Neutrophil (primary cell): ENCODE results near the gene ZW10.
"Not testable (repeated sequence)": the region's sequence is repeated elsewhere in the genome, so short reads cannot be mapped to it uniquely, and the experiment has no call there.

Experiments used
- H3K27ac ChIP-seq: fragments of 200-600 bp; sonication (generic); 2 replicates; pipeline ENCODE4 v1.5.1; 2016; ENCODE audit warnings: mild to moderate bottlenecking, moderate library complexity
- H3K27me3 ChIP-seq: fragments of 200-600 bp; sonication (generic); 2 replicates; pipeline ENCODE4 v1.6.0; 2016; ENCODE audit warnings: mild to moderate bottlenecking
- H3K36me3 ChIP-seq: fragments of 200-600 bp; sonication (generic); 2 replicates; pipeline ENCODE4 v1.5.1; 2017
- H3K4me1 ChIP-seq, 2 experiments: fragments of 200-600 bp in 1 of 2; sonication (generic) in 1 of 2; 1 replicate in 1 of 2; 2 replicates in 1 of 2; pipeline versions ENCODE4 v1.5.1 to v1.6.1; 2013 to 2016; ENCODE audit warnings: low read depth in 1 of 2, low read length in 1 of 2, mild to moderate bottlenecking in 1 of 2, moderate library complexity in 1 of 2; ENCODE audit not compliant: control insufficient read depth in 1 of 2, insufficient read depth in 1 of 2
- H3K4me3 ChIP-seq, 2 experiments: fragments of 200-600 bp in 1 of 2; sonication (generic) in 1 of 2; 1 replicate in 1 of 2; 2 replicates in 1 of 2; pipeline ENCODE4 v1.5.1; 2013 to 2016; ENCODE audit warnings: low read depth in 1 of 2, low read length in 1 of 2, mild to moderate bottlenecking in 1 of 2, moderate library complexity in 1 of 2
- H3K9me3 ChIP-seq: fragments of 200-600 bp; sonication (generic); 2 replicates; pipeline ENCODE4 v1.5.1; 2016
- CTCF ChIP-seq: fragments of 200-600 bp; sonication (generic); IDR thresholded peaks from 2 replicates; pipeline ENCODE4 v1.5.1; 2016; ENCODE audit warnings: antibody characterized with exemption

The ZW10 gene

GRCh38 chr11:113722221-113722620 is 51.3 kb downstream of the ZW10 start:
- Histone ChIP-seq H3K4me1 (no peaks in the 10 kb centered on the region), H3K27me3 (no peaks in the 10 kb centered on the region), H3K9me3 (no peaks in the 10 kb centered on the region), H3K36me3 (no peaks in the 10 kb centered on the region), H3K4me3 (no peak overlapping the region), H3K27ac (no peak overlapping the region)
- no peak for TF ChIP-seq CTCF

DNA sequence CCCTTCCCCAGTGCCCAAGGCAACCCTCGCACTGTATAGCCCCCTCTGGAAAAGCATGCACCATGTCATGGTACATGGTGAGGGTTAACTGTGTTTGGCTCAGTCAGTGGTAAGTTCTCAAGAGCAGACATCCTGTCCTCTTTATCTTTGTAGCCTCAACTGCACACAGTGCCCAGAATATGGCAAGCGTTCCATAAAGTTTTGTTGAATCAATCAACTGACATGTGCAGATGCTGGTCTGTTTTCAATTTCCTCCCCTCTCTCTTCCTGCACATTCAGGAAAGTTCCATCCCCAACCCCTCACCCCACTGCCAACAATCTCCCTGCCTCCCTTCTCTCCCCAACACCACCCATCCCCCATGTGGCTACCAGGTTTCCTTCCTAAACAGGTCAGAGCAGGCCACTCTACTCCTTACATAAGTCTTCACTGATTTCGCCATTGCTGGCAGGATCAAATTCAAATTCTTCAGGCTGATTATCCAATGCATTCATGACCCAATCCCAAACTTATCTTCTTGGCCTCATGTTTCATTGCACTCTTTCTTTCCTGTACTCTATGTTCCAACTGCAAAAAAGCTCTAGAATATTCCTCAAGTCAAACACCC is 51.9 kb downstream of the ZW10 start:
- Histone ChIP-seq H3K27ac (no peak overlapping the region), H3K9me3 (no peaks in the 10 kb centered on the region), H3K4me3 (no peak overlapping the region), H3K4me1 (no peaks in the 10 kb centered on the region), H3K27me3 (no peaks in the 10 kb centered on the region), H3K36me3 (no peaks in the 10 kb centered on the region)
- TF ChIP-seq CTCF = no peak

- not testable (repeated sequence) for H3K4me3 ChIP-seq, H3K27me3 ChIP-seq, H3K27ac ChIP-seq, H3K4me1 ChIP-seq, H3K36me3 ChIP-seq, H3K9me3 ChIP-seq
These were observed 53.0 kb downstream of the ZW10 start for GRCh38 chr11:113720478-113720877.

- no peak for TF ChIP-seq CTCF
- H3K27me3 ChIP-seq = no peaks in the 10 kb centered on the region
- H3K4me1 ChIP-seq = no peaks in the 10 kb centered on the region
- H3K4me3 ChIP-seq = no peak overlapping the region
- no peak overlapping the region for H3K27ac ChIP-seq
- no peaks in the 10 kb centered on the region for H3K36me3 ChIP-seq
- no peaks in the 10 kb centered on the region for H3K9me3 ChIP-seq
These were observed 57.4 kb downstream of the ZW10 start for GRCh38 chr11:113715882-113716625.

GRCh38 chr11:113715273-113715672 is 58.2 kb downstream of the ZW10 start:
- Histone ChIP-seq H3K27ac (no peak overlapping the region), H3K36me3 (no peaks in the 10 kb centered on the region), H3K9me3 (no peaks in the 10 kb centered on the region), H3K4me3 (no peak overlapping the region), H3K4me1 (no peaks in the 10 kb centered on the region), H3K27me3 (no peaks in the 10 kb centered on the region)
- no peak for TF ChIP-seq CTCF

- no peak for TF ChIP-seq CTCF
- Histone ChIP-seq H3K27me3 (no peaks in the 10 kb centered on the region), H3K9me3 (no peaks in the 10 kb centered on the region), H3K27ac (no peak overlapping the region), H3K4me3 (no peak overlapping the region), H3K4me1 (no peaks in the 10 kb centered on the region), H3K36me3 (no peaks in the 10 kb centered on the region)
These were observed 62.5 kb downstream of the ZW10 start for GRCh38 chr11:113710989-113711388.
